HEK293 (cell line): ENCODE measurements around the gene ABT1.
A peak's percentile ranks its signal among the peaks of the same experiment; 100 is the strongest.

Source experiments
- BCL11B ChIP-seq: fragments of 450-650 bp; formaldehyde crosslinking; IDR thresholded peaks from 2 replicates; pipeline ENCODE4 v1.5.1; 2016; ENCODE audit warnings: low read depth, missing biosample characterization, missing genetic modification characterization
- GLI4 ChIP-seq: fragments of 450-650 bp; formaldehyde crosslinking; IDR thresholded peaks from 2 replicates; pipeline ENCODE4 v1.5.1; 2016; ENCODE audit warnings: missing biosample characterization, missing genetic modification characterization
- HOXD13 ChIP-seq: sonication (generic); formaldehyde crosslinking; IDR thresholded peaks from 2 replicates; pipeline ENCODE4 v1.8.0; 2022; ENCODE audit warnings: missing genetic modification reagents, borderline replicate concordance
- KLF7 ChIP-seq: fragments of 450-650 bp; formaldehyde crosslinking; IDR thresholded peaks from 2 replicates; pipeline ENCODE4 v1.5.1; 2016; ENCODE audit warnings: missing biosample characterization, missing genetic modification characterization, borderline replicate concordance
- KLF9 ChIP-seq: fragments of 450-650 bp; formaldehyde crosslinking; IDR thresholded peaks from 2 replicates; pipeline ENCODE4 v1.5.1; 2016; ENCODE audit warnings: missing biosample characterization, missing genetic modification characterization, low read depth
- MYNN ChIP-seq: fragments of 450-650 bp; formaldehyde crosslinking; IDR thresholded peaks from 2 replicates; pipeline ENCODE4 v1.5.1; 2016; ENCODE audit warnings: missing biosample characterization, missing genetic modification characterization, borderline replicate concordance
- SCRT2 ChIP-seq: fragments of 450-650 bp; formaldehyde crosslinking; IDR thresholded peaks from 2 replicates; pipeline ENCODE4 v1.5.1; 2016; ENCODE audit warnings: missing biosample characterization, missing genetic modification characterization
- SETDB1 ChIP-seq: IDR thresholded peaks from one replicate; pipeline ENCODE4 v1.6.1; 2017; ENCODE audit warnings: mild to moderate bottlenecking, low read length, moderate library complexity, mixed read lengths; ENCODE audit not compliant: insufficient read length
- SP2 ChIP-seq: fragments of 450-650 bp; formaldehyde crosslinking; IDR thresholded peaks from 2 replicates; pipeline ENCODE4 v1.5.1; 2016; ENCODE audit warnings: missing biosample characterization, missing genetic modification characterization
- ZFP37 ChIP-seq: fragments of 450-650 bp; formaldehyde crosslinking; IDR thresholded peaks from 2 replicates; pipeline ENCODE4 v1.5.1; 2016; ENCODE audit warnings: missing biosample characterization, missing genetic modification characterization
- ZFP69B ChIP-seq: fragments of 450-650 bp; formaldehyde crosslinking; IDR thresholded peaks from 2 replicates; pipeline ENCODE4 v1.5.1; 2016; ENCODE audit warnings: missing biosample characterization, missing genetic modification characterization
- ZNF121 ChIP-seq: fragments of 450-650 bp; formaldehyde crosslinking; IDR thresholded peaks from 2 replicates; pipeline ENCODE4 v1.5.1; 2016; ENCODE audit warnings: missing biosample characterization, missing genetic modification characterization
- ZNF24 ChIP-seq: fragments of 450-650 bp; formaldehyde crosslinking; IDR thresholded peaks from 2 replicates; pipeline ENCODE4 v1.5.1; 2016; ENCODE audit warnings: missing biosample characterization, missing genetic modification characterization
- ZNF324 ChIP-seq: fragments of 450-650 bp; formaldehyde crosslinking; IDR thresholded peaks from 2 replicates; pipeline ENCODE4 v1.5.1; 2016; ENCODE audit warnings: missing biosample characterization, missing genetic modification characterization
- ZNF350 ChIP-seq: fragments of 450-650 bp; formaldehyde crosslinking; IDR thresholded peaks from 2 replicates; pipeline ENCODE4 v1.5.0; 2017; ENCODE audit warnings: missing biosample characterization, mild to moderate bottlenecking, missing genetic modification characterization
- ZNF362 ChIP-seq: fragments of 450-650 bp; formaldehyde crosslinking; IDR thresholded peaks from 2 replicates; pipeline ENCODE4 v1.5.1; 2016; ENCODE audit warnings: missing biosample characterization, missing genetic modification characterization
- ZNF404 ChIP-seq: fragments of 450-650 bp; formaldehyde crosslinking; IDR thresholded peaks from 2 replicates; pipeline ENCODE4 v1.5.1; 2017; ENCODE audit warnings: missing biosample characterization, missing genetic modification characterization
- ZNF426 ChIP-seq: fragments of 450-650 bp; formaldehyde crosslinking; IDR thresholded peaks from 2 replicates; pipeline ENCODE4 v1.5.1; 2017; ENCODE audit warnings: missing biosample characterization, missing genetic modification characterization, mild to moderate bottlenecking, inconsistent platforms, moderate library complexity
- ZNF501 ChIP-seq: fragments of 450-650 bp; formaldehyde crosslinking; IDR thresholded peaks from 2 replicates; pipeline ENCODE4 v1.5.1; 2016; ENCODE audit warnings: missing biosample characterization, missing genetic modification characterization
- ZNF560 ChIP-seq: fragments of 450-650 bp; formaldehyde crosslinking; IDR thresholded peaks from 2 replicates; pipeline ENCODE4 v1.5.1; 2017; ENCODE audit warnings: missing biosample characterization, missing genetic modification characterization, borderline replicate concordance
- ZNF660 ChIP-seq: fragments of 450-650 bp; IDR thresholded peaks from 2 replicates; pipeline ENCODE4 v1.5.1; 2018; ENCODE audit warnings: missing biosample characterization, mild to moderate bottlenecking, missing genetic modification characterization
- ZNF664 ChIP-seq: fragments of 450-650 bp; formaldehyde crosslinking; IDR thresholded peaks from 2 replicates; pipeline ENCODE4 v1.5.1; 2016; ENCODE audit warnings: missing biosample characterization, missing genetic modification characterization
- ZNF704 ChIP-seq: fragments of 450-650 bp; formaldehyde crosslinking; IDR thresholded peaks from 2 replicates; pipeline ENCODE4 v1.5.1; 2016; ENCODE audit warnings: missing biosample characterization, missing genetic modification characterization
- ZNF785 ChIP-seq: fragments of 450-650 bp; formaldehyde crosslinking; IDR thresholded peaks from 2 replicates; pipeline ENCODE4 v1.5.1; 2016; ENCODE audit warnings: missing biosample characterization, missing genetic modification characterization
- ZNF843 ChIP-seq: fragments of 450-650 bp; formaldehyde crosslinking; IDR thresholded peaks from 2 replicates; pipeline ENCODE4 v1.5.1; 2016; ENCODE audit warnings: missing biosample characterization, missing genetic modification characterization
- ZSCAN5A ChIP-seq: fragments of 450-650 bp; formaldehyde crosslinking; IDR thresholded peaks from 2 replicates; pipeline ENCODE4 v1.5.1; 2016; ENCODE audit warnings: missing biosample characterization, missing genetic modification characterization
- ZXDB ChIP-seq: fragments of 450-650 bp; formaldehyde crosslinking; IDR thresholded peaks from 2 replicates; pipeline ENCODE4 v1.5.1; 2016; ENCODE audit warnings: missing biosample characterization, missing genetic modification characterization
- TF ChIP-seq, protein P1 (sequence below): fragments of 450-650 bp; formaldehyde crosslinking; IDR thresholded peaks from 2 replicates; pipeline ENCODE4 v1.5.1; 2016; ENCODE audit warnings: missing biosample characterization, missing genetic modification characterization
- TF ChIP-seq, protein P2 (sequence below): fragments of 450-650 bp; formaldehyde crosslinking; IDR thresholded peaks from 2 replicates; pipeline ENCODE4 v1.5.1; 2017; ENCODE audit warnings: missing biosample characterization, missing genetic modification characterization
- TF ChIP-seq, protein P3 (sequence below): fragments of 450-650 bp; formaldehyde crosslinking; IDR thresholded peaks from 2 replicates; pipeline ENCODE4 v1.5.1; 2016; ENCODE audit warnings: missing biosample characterization, missing genetic modification characterization

Gene ABT1

GRCh38 chr6:26576929-26577719, 19.6 kb upstream of the ABT1 start (continued):
- TF ChIP-seq, protein P1, sequence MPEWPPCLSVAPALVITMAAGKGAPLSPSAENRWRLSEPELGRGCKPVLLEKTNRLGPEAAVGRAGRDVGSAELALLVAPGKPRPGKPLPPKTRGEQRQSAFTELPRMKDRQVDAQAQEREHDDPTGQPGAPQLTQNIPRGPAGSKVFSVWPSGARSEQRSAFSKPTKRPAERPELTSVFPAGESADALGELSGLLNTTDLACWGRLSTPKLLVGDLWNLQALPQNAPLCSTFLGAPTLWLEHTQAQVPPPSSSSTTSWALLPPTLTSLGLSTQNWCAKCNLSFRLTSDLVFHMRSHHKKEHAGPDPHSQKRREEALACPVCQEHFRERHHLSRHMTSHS (tag by site-specific recombination) = no peak
- TF ChIP-seq SETDB1 = no peak
- TF ChIP-seq, protein P2, sequence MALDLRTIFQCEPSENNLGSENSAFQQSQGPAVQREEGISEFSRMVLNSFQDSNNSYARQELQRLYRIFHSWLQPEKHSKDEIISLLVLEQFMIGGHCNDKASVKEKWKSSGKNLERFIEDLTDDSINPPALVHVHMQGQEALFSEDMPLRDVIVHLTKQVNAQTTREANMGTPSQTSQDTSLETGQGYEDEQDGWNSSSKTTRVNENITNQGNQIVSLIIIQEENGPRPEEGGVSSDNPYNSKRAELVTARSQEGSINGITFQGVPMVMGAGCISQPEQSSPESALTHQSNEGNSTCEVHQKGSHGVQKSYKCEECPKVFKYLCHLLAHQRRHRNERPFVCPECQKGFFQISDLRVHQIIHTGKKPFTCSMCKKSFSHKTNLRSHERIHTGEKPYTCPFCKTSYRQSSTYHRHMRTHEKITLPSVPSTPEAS (tag by site-specific recombination) = peak; percentile 15; the same call in 1 of the 2 replicates
- TF ChIP-seq ZNF664 (tag by site-specific recombination) = peak; percentile 75; the same call in 1 of the 2 replicates
- TF ChIP-seq ZNF560 = no peak
- TF ChIP-seq ZNF501 (tag by site-specific recombination) = peak; percentile 48; the same call in 1 of the 2 replicates
- peak; percentile 60 for TF ChIP-seq ZXDB
- TF ChIP-seq BCL11B (tag by site-specific recombination) = no peak
- no peak for TF ChIP-seq ZNF785 (tag by site-specific recombination)
- TF ChIP-seq ZNF704 (tag by site-specific recombination) = no peak
- no peak; the same call in none of the 2 replicates for TF ChIP-seq ZNF324 (tag by site-specific recombination)
- no peak for TF ChIP-seq ZNF426
- TF ChIP-seq ZNF843 = no peak
- no peak for TF ChIP-seq SP2 (tag by site-specific recombination)
- no peak for TF ChIP-seq SCRT2 (tag by site-specific recombination)
- TF ChIP-seq ZFP69B (tag by site-specific recombination) = no peak
- TF ChIP-seq ZNF404 = no peak
- TF ChIP-seq KLF7 (tag by site-specific recombination) = no peak
- TF ChIP-seq GLI4 (tag by site-specific recombination) = no peak
- peak; percentile 98 for TF ChIP-seq ZNF362 (tag by site-specific recombination)
- peak; percentile 95 for TF ChIP-seq ZNF660 (tag by site-specific recombination)
- peak; percentile 80 for TF ChIP-seq ZFP37 (tag by site-specific recombination)
- TF ChIP-seq ZNF350 = no peak
- no peak for TF ChIP-seq MYNN
- TF ChIP-seq ZNF24 (tag by site-specific recombination) = 0 out of 2 replicates have a peak, but pooled peaks have one; percentile 34
- TF ChIP-seq ZNF121 (tag by site-specific recombination) = peak; percentile 61; the same call in 1 of the 2 replicates
- TF ChIP-seq, protein P3, sequence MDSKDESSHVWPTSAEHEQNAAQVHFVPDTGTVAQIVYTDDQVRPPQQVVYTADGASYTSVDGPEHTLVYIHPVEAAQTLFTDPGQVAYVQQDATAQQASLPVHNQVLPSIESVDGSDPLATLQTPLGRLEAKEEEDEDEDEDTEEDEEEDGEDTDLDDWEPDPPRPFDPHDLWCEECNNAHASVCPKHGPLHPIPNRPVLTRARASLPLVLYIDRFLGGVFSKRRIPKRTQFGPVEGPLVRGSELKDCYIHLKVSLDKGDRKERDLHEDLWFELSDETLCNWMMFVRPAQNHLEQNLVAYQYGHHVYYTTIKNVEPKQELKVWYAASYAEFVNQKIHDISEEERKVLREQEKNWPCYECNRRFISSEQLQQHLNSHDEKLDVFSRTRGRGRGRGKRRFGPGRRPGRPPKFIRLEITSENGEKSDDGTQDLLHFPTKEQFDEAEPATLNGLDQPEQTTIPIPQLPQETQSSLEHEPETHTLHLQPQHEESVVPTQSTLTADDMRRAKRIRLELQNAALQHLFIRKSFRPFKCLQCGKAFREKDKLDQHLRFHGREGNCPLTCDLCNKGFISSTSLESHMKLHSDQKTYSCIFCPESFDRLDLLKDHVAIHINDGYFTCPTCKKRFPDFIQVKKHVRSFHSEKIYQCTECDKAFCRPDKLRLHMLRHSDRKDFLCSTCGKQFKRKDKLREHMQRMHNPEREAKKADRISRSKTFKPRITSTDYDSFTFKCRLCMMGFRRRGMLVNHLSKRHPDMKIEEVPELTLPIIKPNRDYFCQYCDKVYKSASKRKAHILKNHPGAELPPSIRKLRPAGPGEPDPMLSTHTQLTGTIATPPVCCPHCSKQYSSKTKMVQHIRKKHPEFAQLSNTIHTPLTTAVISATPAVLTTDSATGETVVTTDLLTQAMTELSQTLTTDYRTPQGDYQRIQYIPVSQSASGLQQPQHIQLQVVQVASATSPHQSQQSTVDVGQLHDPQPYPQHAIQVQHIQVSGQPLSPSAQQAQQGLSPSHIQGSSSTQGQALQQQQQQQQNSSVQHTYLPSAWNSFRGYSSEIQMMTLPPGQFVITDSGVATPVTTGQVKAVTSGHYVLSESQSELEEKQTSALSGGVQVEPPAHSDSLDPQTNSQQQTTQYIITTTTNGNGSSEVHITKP (tag by site-specific recombination) = no peak
- no peak for TF ChIP-seq KLF9
- no peak for TF ChIP-seq HOXD13
- no peak for TF ChIP-seq ZSCAN5A (tag by site-specific recombination)
